Activated CD4-positive, alpha-beta T cell treated with anti-CD3 and anti-CD28 coated beads for 36 hours (primary cell): ENCODE data around the gene MSANTD4. TPM values are rescaled to one million over a fixed set of nuclear protein-coding genes. Genes with fewer than 3 reads are reported as not detected.
"Not testable (repeated sequence)": the region's sequence is repeated elsewhere in the genome, so short reads cannot be mapped to it uniquely, and the experiment has no call there.

Source experiments
- ATAC-seq: fragments of 200-7000 bp; cut with Tn5 transposase; one replicate; pipeline ENCODE4 v1.10.0; 2021; ENCODE audit warnings: mild to moderate bottlenecking, moderate library complexity
- CTCF ChIA-PET: fragments of 350-600 bp; sonication (Branson Sonifier 250); formaldehyde crosslinking; loops from one replicate; lab custom pipeline; 2021; ENCODE audit warnings: antibody characterized with exemption; lab: Charles Lee
- POLR2A ChIA-PET: fragments of 350-600 bp; sonication (Branson Sonifier 250); formaldehyde crosslinking; loops from one replicate; lab custom pipeline; 2021; ENCODE audit warnings: antibody characterized with exemption, inconsistent platforms; lab: Charles Lee
- DNase-seq: peaks from one replicate; pipeline ENCODE4 v3.0.0-alpha.2; 2020
- H3K27ac Mint-ChIP-seq: one replicate; pipeline ENCODE4 v1.8.0; 2021; ENCODE audit warnings: mixed read lengths
- H3K27me3 Mint-ChIP-seq: one replicate; pipeline ENCODE4 v1.8.0; 2021; ENCODE audit warnings: mixed read lengths
- H3K36me3 Mint-ChIP-seq: one replicate; pipeline ENCODE4 v1.8.0; 2021; ENCODE audit warnings: low read depth, mixed read lengths
- H3K4me1 Mint-ChIP-seq: one replicate; pipeline ENCODE4 v1.8.0; 2021; ENCODE audit warnings: mixed read lengths
- H3K4me3 Mint-ChIP-seq: one replicate; pipeline ENCODE4 v1.8.0; 2021; ENCODE audit warnings: mild to moderate bottlenecking, moderate library complexity, mixed read lengths
- H3K9me3 Mint-ChIP-seq: one replicate; pipeline ENCODE4 v1.8.0; 2021; ENCODE audit warnings: low read depth, mixed read lengths
- intact Hi-C, 2 experiments: fragments of 100-400 bp; cut with DNase I in 1 of 2; cut with micrococcal nuclease in 1 of 2; formaldehyde crosslinking; loops; one replicate each; pipeline versions ENCODE4 v1.14.2 to v1.15.1; 2022 to 2024; cut with DNase I, micrococcal nuclease
- total RNA-seq, 2 experiments: library from RNA; stranded (reverse); gene quantifications; one replicate each; pipeline ENCODE4 v1.2.3, GENCODE V29; 2021

Gene MSANTD4
- 10 to 100 TPM; 12.4 to 13.1 TPM for total RNA-seq

GRCh38 chr11:106021967-106022794, at the start of gene MSANTD4:
Gene MSANTD4, minus strand, starts transcription at chr11:106022240. Its CDS starts 11,323 bp downstream, at chr11:106010917.
- Mint-ChIP-seq H3K36me3 (peaks cover 26% of the 10 kb centered on the region), H3K4me1 (peaks cover 35% of the 10 kb centered on the region), H3K9me3 (peaks cover 2% of the 10 kb centered on the region), H3K4me3 (peak within 1 kb of the TSS; percentile 91), H3K27me3 (peaks cover 2% of the 10 kb centered on the region), H3K27ac (peak within 1 kb of the TSS; percentile 88)
- DNase-seq (peak; percentile 98), ATAC-seq (peak; percentile 98)
- CTCF ChIA-PET = interaction anchor here (0.7 to 1.0 kb wide), 2 partner anchors 17 to 34 kb away, joined by 4 read pairs; no protein-coding TSS in a partner anchor
- intact Hi-C loops = loop anchor here (1.0 to 5.0 kb wide), 4 partner anchors 55 to 1435 kb away; partner anchors contain the start of genes AASDHPPT (in 2 of the 2), KBTBD3 (in 2 of the 2), CARD16 (in 1 of the 2) and CWF19L2 (in 1 of the 2)
- POLR2A ChIA-PET = interaction anchor here (0.5 to 0.7 kb wide), 2 partner anchors 55 to 1120 kb away, joined by 3 read pairs; partner anchors contain the start of genes AASDHPPT and KBTBD3

- Mint-ChIP-seq H3K27ac (no peak overlapping the region), H3K27me3 (no peaks in the 10 kb centered on the region), H3K4me1 (peaks cover 9% of the 10 kb centered on the region), H3K4me3 (no peak overlapping the region), H3K36me3 (peaks cover 4% of the 10 kb centered on the region), H3K9me3 (no peaks in the 10 kb centered on the region)
- intact Hi-C loops = loop anchor here in 1 of 2 experiments (10.0 kb wide), 1 partner anchor 1366 kb away; no protein-coding TSS in a partner anchor
- DNase-seq = no peak
- ATAC-seq = no peak
- ChIA-PET POLR2A (no interaction called here), CTCF (no interaction called here)
Observed at GRCh38 chr11:106070606-106071005, 48.6 kb upstream of the MSANTD4 start.

GRCh38 chr11:106063009-106063408, 41.0 kb upstream of the MSANTD4 start:
- Mint-ChIP-seq H3K4me1 (peaks cover 13% of the 10 kb centered on the region), H3K9me3 (no peaks in the 10 kb centered on the region), H3K27ac (no peak overlapping the region), H3K36me3 (peaks cover 7% of the 10 kb centered on the region), H3K4me3 (no peak overlapping the region), H3K27me3 (no peaks in the 10 kb centered on the region)
- ATAC-seq = peak; percentile 64
- POLR2A ChIA-PET = no interaction called here
- CTCF ChIA-PET = interaction anchor here (1.2 kb wide), 1 partner anchor 11 kb away, joined by 4 read pairs; no protein-coding TSS in a partner anchor
- intact Hi-C loops = no loop called here
- no peak for DNase-seq

- POLR2A ChIA-PET = no interaction called here
- intact Hi-C loops = no loop called here
- DNase-seq = no peak
Observed at GRCh38 chr11:106061954-106062949, 40.2 kb upstream of the MSANTD4 start.

GRCh38 chr11:106061249-106061784, 39.3 kb upstream of the MSANTD4 start:
- peaks cover 11% of the 10 kb centered on the region for H3K36me3 Mint-ChIP-seq
- H3K27me3 Mint-ChIP-seq = no peaks in the 10 kb centered on the region
- DNase-seq = no peak
- no peak for ATAC-seq
- H3K9me3 Mint-ChIP-seq = no peaks in the 10 kb centered on the region
- H3K4me3 Mint-ChIP-seq = no peak overlapping the region
- H3K4me1 Mint-ChIP-seq = peaks cover 13% of the 10 kb centered on the region
- intact Hi-C loops = no loop called here
- no peak overlapping the region for H3K27ac Mint-ChIP-seq
- ChIA-PET CTCF (interaction anchor here (0.7 kb wide), 2 partner anchors 18 to 115 kb away, joined by 3 to 4 read pairs; no protein-coding TSS in a partner anchor), POLR2A (no interaction called here)

More at GRCh38 chr11:106061954-106062949, 40.2 kb upstream of the MSANTD4 start:
- Mint-ChIP-seq H3K36me3 (peaks cover 11% of the 10 kb centered on the region), H3K9me3 (no peaks in the 10 kb centered on the region), H3K27ac (peak overlapping the region; percentile 49), H3K4me1 (peaks cover 13% of the 10 kb centered on the region), H3K27me3 (no peaks in the 10 kb centered on the region), H3K4me3 (no peak overlapping the region)
- CTCF ChIA-PET = interaction anchor here (0.7 to 1.2 kb wide), 3 partner anchors 11 to 116 kb away, joined by 3 to 4 read pairs (median 3); partner anchors contain the start of genes AASDHPPT and KBTBD3
- peak; percentile 79 for ATAC-seq

- Mint-ChIP-seq H3K36me3 (peaks cover 7% of the 10 kb centered on the region), H3K27ac (no peak overlapping the region), H3K27me3 (no peaks in the 10 kb centered on the region), H3K4me1 (peaks cover 13% of the 10 kb centered on the region), H3K4me3 (no peak overlapping the region), H3K9me3 (no peaks in the 10 kb centered on the region)
- ATAC-seq (no peak), DNase-seq (no peak)
- intact Hi-C loops = no loop called here
- ChIA-PET POLR2A (no interaction called here), CTCF (interaction anchor here (0.7 to 1.6 kb wide), 2 partner anchors 11 to 1216 kb away, joined by 3 to 4 read pairs; no protein-coding TSS in a partner anchor)
Observed at GRCh38 chr11:106059617-106060016, 37.6 kb upstream of the MSANTD4 start.

GRCh38 chr11:106058377-106058776, 36.3 kb upstream of the MSANTD4 start:
- CTCF ChIA-PET, H3K27ac Mint-ChIP-seq, ATAC-seq, H3K27me3 Mint-ChIP-seq, H3K9me3 Mint-ChIP-seq, H3K4me3 Mint-ChIP-seq, intact Hi-C loops, DNase-seq, H3K36me3 Mint-ChIP-seq, POLR2A ChIA-PET: not testable (repeated sequence)
- peaks cover 13% of the 10 kb centered on the region for H3K4me1 Mint-ChIP-seq

- DNase-seq (no peak), ATAC-seq (no peak)
- Mint-ChIP-seq H3K27me3 (no peaks in the 10 kb centered on the region), H3K4me1 (no peaks in the 10 kb centered on the region), H3K9me3 (no peaks in the 10 kb centered on the region), H3K36me3 (no peaks in the 10 kb centered on the region), H3K27ac (no peak overlapping the region), H3K4me3 (no peak overlapping the region)
- ChIA-PET POLR2A (no interaction called here), CTCF (no interaction called here)
- intact Hi-C loops = no loop called here
Observed at GRCh38 chr11:106051103-106051502, 29.1 kb upstream of the MSANTD4 start.

- intact Hi-C loops = loop anchor here in 1 of 2 experiments (1.0 kb wide), 1 partner anchor 14 kb away; no protein-coding TSS in a partner anchor
- CTCF ChIA-PET = no interaction called here
- Mint-ChIP-seq H3K4me1 (no peaks in the 10 kb centered on the region), H3K27me3 (no peaks in the 10 kb centered on the region), H3K36me3 (no peaks in the 10 kb centered on the region), H3K9me3 (no peaks in the 10 kb centered on the region), H3K4me3 (no peak overlapping the region), H3K27ac (no peak overlapping the region)
- ATAC-seq = no peak
- no peak for DNase-seq
- POLR2A ChIA-PET = no interaction called here
Observed at GRCh38 chr11:106049727-106050476, 27.9 kb upstream of the MSANTD4 start.

GRCh38 chr11:106047631-106048030, 25.6 kb upstream of the MSANTD4 start:
- Mint-ChIP-seq H3K4me1 (no peaks in the 10 kb centered on the region), H3K4me3 (no peak overlapping the region), H3K27me3 (peaks cover 6% of the 10 kb centered on the region), H3K27ac (no peak overlapping the region), H3K36me3 (no peaks in the 10 kb centered on the region), H3K9me3 (no peaks in the 10 kb centered on the region)
- ChIA-PET POLR2A (no interaction called here), CTCF (interaction anchor here (1.8 kb wide), 1 partner anchor 12 kb away, joined by 4 read pairs; no protein-coding TSS in a partner anchor)
- DNase-seq (no peak), ATAC-seq (no peak)
- intact Hi-C loops = no loop called here
